ENCODE results near the gene CTIF.

GRCh38 chr18:48662011-48662661, 123.3 kb downstream of the CTIF start:
- TF ChIP-seq POLR2A (IDR thresholded peaks at IDR 0.05) = no peak
- no peak for TF ChIP-seq CTCF (IDR thresholded peaks at IDR 0.05)
- TF ChIP-seq EP300 (IDR thresholded peaks at IDR 0.05) = no peak
